ENCODE results near the gene ADAM15. TPM values are rescaled to one million over a fixed set of nuclear protein-coding genes. Genes with fewer than 3 reads are reported as not detected.

ADAM15 gene
- total RNA-seq, 1 experiment from 2014 or later, result 216 TPM

DNA sequence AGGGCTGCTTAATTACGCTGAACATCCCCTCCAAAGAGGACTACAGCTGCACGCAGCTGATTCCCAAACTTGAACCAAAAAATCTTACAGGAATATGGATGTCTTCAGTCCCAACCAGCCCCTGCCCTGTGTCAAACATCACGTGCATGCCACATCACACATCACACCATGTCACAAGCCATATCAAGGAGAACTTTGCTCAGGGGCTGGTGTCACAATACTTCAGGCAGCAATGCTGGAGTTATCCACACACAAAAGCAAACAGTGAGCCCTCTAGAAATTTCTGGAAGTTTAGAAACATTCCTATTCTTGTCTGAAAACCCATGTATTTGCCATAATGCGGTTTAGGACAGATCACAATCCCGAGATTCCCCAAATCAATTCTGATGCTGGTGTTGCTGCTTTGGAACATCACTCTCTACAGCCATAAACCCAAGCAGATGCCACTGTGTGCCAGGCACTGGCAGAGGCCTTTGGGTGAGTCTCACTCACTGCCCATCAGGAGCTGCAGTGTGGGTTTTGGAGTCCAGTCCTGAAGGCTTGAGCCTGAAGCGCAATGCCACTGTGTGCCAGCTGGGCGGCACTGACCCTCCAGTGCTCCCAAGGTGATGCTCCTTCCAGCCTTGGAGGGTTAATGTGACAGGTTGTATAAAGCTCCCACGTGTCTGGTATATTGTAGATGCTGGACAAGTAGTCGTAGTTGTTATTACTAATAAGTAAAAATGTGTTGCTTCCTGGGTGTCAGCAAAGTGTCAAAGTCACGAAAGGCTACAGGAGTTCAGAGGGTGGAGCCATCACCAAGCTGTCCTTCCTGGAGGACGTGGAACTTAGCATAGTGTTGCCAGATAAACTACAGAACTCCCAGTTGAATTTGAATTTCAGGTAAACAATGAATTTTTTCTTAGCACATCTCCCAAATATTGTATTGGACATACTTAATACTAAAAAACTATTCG lies 56.5 kb downstream of the ADAM15 start:
- DNase-seq (ENCODE audit: extremely low read depth, low read depth), result no peak

- DNase-seq (ENCODE audit: extremely low read depth, low read depth), result no peak
Measured at GRCh38 chr1:155108296-155108695, 57.2 kb downstream of the ADAM15 start.

DNA sequence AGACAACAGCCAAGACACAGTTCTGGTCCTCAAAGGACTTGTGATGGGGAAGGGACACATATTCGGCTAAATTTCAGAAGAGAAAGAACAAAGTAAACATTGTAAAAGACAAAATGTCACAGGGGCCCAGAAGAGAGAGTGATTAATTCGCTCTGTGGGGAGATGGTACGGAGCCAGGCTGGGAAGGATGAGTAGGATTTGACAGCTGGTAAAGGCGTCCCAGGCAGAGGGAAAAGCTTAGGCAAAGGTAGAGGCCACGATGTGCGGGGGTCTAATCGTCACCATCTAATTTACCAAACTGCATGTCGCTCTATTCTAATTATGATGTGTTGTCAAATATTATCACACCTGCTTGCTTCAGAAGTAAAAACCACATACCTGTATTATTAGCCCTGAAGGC lies 59.3 kb downstream of the ADAM15 start:
- DNase-seq (ENCODE audit: extremely low read depth, low read depth), result no peak

DNA sequence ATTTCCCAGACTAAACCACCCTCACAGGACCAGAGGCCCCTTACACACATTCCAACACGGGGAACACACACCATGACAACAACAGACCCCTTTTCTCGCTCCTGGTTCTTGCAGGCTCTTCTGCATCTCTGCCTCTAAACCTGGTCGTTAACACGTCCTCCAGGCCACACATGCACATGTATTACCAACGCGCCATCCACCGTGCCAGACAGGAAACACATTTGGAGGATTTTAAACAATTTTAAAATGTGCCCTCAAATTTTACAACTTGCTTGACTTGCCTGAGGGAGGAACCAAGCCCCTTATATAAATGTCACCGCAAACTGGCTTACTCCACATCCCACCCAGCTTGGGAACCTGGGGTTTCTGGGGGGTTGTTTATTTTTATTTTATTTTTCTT lies 59.7 kb downstream of the ADAM15 start:
- no peak for DNase-seq (ENCODE audit: extremely low read depth, low read depth)

Other genes with a start within 250 kb of the ADAM15 start
- gene KCNN3, start 181.0 kb upstream of the ADAM15 start, total RNA-seq (2014; rRNA removed; shearing (Covaris generic)), result 0.40 and 0.61 TPM in 2 replicates
- gene PMVK, start 114.6 kb upstream of the ADAM15 start, total RNA-seq (2014; rRNA removed; shearing (Covaris generic)), result 9.7 and 14.0 TPM in 2 replicates
- 24.7 and 25.6 TPM in 2 replicates for gene PBXIP1, start 95.2 kb upstream of the ADAM15 start, total RNA-seq (2014; rRNA removed; shearing (Covaris generic))
- gene PYGO2, start 89.5 kb upstream of the ADAM15 start, total RNA-seq (2014; rRNA removed; shearing (Covaris generic)), result 33.5 and 34.0 TPM in 2 replicates
- 382 and 411 TPM in 2 replicates for gene SHC1, start 80.6 kb upstream of the ADAM15 start, total RNA-seq (2014; rRNA removed; shearing (Covaris generic))
- gene CKS1B, start 76.6 kb upstream of the ADAM15 start, total RNA-seq (2014; rRNA removed; shearing (Covaris generic)), result 585 and 634 TPM in 2 replicates
- gene FLAD1, start 68.0 kb upstream of the ADAM15 start, total RNA-seq (2014; rRNA removed; shearing (Covaris generic)), result 60.4 and 68.0 TPM in 2 replicates
- gene LENEP, start 57.7 kb upstream of the ADAM15 start, total RNA-seq (2014; rRNA removed; shearing (Covaris generic)), result 0.84 TPM in 1 of 2 replicates, not detected in the other
- 52.8 and 68.3 TPM in 2 replicates for gene ZBTB7B, start 48.5 kb upstream of the ADAM15 start, total RNA-seq (2014; rRNA removed; shearing (Covaris generic))
- 0.45 and 1.6 TPM in 2 replicates for gene DCST2, start 17.5 kb upstream of the ADAM15 start, total RNA-seq (2014; rRNA removed; shearing (Covaris generic))
- not detected in 2 replicates for gene DCST1, start 17.5 kb upstream of the ADAM15 start, total RNA-seq (2014; rRNA removed; shearing (Covaris generic))
- 12.1 TPM in 2 replicates for gene EFNA4, start 12.4 kb downstream of the ADAM15 start, total RNA-seq (2014; rRNA removed; shearing (Covaris generic))
- 10.1 and 12.6 TPM in 2 replicates for gene EFNA3, start 27.5 kb downstream of the ADAM15 start, total RNA-seq (2014; rRNA removed; shearing (Covaris generic))
- gene EFNA1, start 76.6 kb downstream of the ADAM15 start, total RNA-seq (2014; rRNA removed; shearing (Covaris generic)), result 18.1 and 22.3 TPM in 2 replicates
- gene SLC50A1, start 84.5 kb downstream of the ADAM15 start, total RNA-seq (2014; rRNA removed; shearing (Covaris generic)), result 49.7 and 53.4 TPM in 2 replicates
- gene DPM3, start 89.2 kb downstream of the ADAM15 start, total RNA-seq (2014; rRNA removed; shearing (Covaris generic)), result 49.8 and 50.9 TPM in 2 replicates
- 454 and 476 TPM in 2 replicates for gene KRTCAP2, start 122.0 kb downstream of the ADAM15 start, total RNA-seq (2014; rRNA removed; shearing (Covaris generic))
- gene TRIM46, start 122.5 kb downstream of the ADAM15 start, total RNA-seq (2014; rRNA removed; shearing (Covaris generic)), result 0.27 and 0.43 TPM in 2 replicates
- 18.0 and 19.5 TPM in 2 replicates for gene THBS3, start 156.6 kb downstream of the ADAM15 start, total RNA-seq (2014; rRNA removed; shearing (Covaris generic))
- gene MTX1, start 157.4 kb downstream of the ADAM15 start, total RNA-seq (2014; rRNA removed; shearing (Covaris generic)), result 69.7 and 72.8 TPM in 2 replicates
- 12.6 and 16.6 TPM in 2 replicates for gene ENTREP3, start 204.2 kb downstream of the ADAM15 start, total RNA-seq (2014; rRNA removed; shearing (Covaris generic))
- gene SCAMP3, start 211.0 kb downstream of the ADAM15 start, total RNA-seq (2014; rRNA removed; shearing (Covaris generic)), result 116 and 121 TPM in 2 replicates
- gene CLK2, start 222.2 kb downstream of the ADAM15 start, total RNA-seq (2014; rRNA removed; shearing (Covaris generic)), result 37.3 and 48.3 TPM in 2 replicates
- 1.4 and 1.6 TPM in 2 replicates for gene HCN3, start 226.1 kb downstream of the ADAM15 start, total RNA-seq (2014; rRNA removed; shearing (Covaris generic))

Measured in NCI-H460 (cell line).